H9 (cell line): ENCODE data around the gene CSMD2. TPM values are rescaled to one million over a fixed set of nuclear protein-coding genes. Genes with fewer than 3 reads are reported as not detected.

ENCODE experiments used
- DNase-seq: peaks from one replicate; pipeline ENCODE4 v3.0.0-alpha.2; 2017
- H2AFZ ChIP-seq: one replicate; pipeline ENCODE4 v1.6.1; 2013; ENCODE audit warnings: mild to moderate bottlenecking, low read length, control low read depth, moderate library complexity
- H2AK5ac ChIP-seq: 2 replicates; pipeline ENCODE4 v1.6.1; 2013; ENCODE audit warnings: low read length, control low read depth, mixed read lengths; ENCODE audit not compliant: insufficient read length
- H2BK120ac ChIP-seq: one replicate; pipeline ENCODE4 v1.6.1; 2013; ENCODE audit warnings: low read depth, mild to moderate bottlenecking, low read length, control low read depth, inconsistent platforms; ENCODE audit not compliant: poor library complexity, severe bottlenecking
- H2BK12ac ChIP-seq: 2 replicates; pipeline ENCODE4 v1.6.1; 2013; ENCODE audit warnings: low read length, control low read depth, mixed read lengths, low read depth; ENCODE audit not compliant: insufficient read length
- H2BK15ac ChIP-seq: 2 replicates; pipeline ENCODE4 v1.6.1; 2013; ENCODE audit warnings: low read depth, low read length, control low read depth
- H2BK20ac ChIP-seq: one replicate; pipeline ENCODE4 v1.6.1; 2013; ENCODE audit warnings: low read depth, mild to moderate bottlenecking, low read length, control low read depth, inconsistent platforms; ENCODE audit not compliant: poor library complexity, severe bottlenecking
- H2BK5ac ChIP-seq: 2 replicates; pipeline ENCODE4 v1.6.1; 2013; ENCODE audit warnings: low read length, control low read depth, mixed read lengths; ENCODE audit not compliant: insufficient read length
- H3K14ac ChIP-seq: 2 replicates; pipeline ENCODE4 v1.6.1; 2013; ENCODE audit warnings: low read length, control low read depth; ENCODE audit not compliant: insufficient read depth
- H3K18ac ChIP-seq: 2 replicates; pipeline ENCODE4 v1.6.1; 2013; ENCODE audit warnings: low read depth, mild to moderate bottlenecking, mixed read lengths, low read length, control low read depth; ENCODE audit not compliant: insufficient read length
- H3K23ac ChIP-seq: 2 replicates; pipeline ENCODE4 v1.6.1; 2013; ENCODE audit warnings: low read length, control low read depth, mixed read lengths, low read depth; ENCODE audit not compliant: insufficient read length
- H3K23me2 ChIP-seq: 2 replicates; pipeline ENCODE4 v1.6.1; 2013; ENCODE audit warnings: low read depth, mild to moderate bottlenecking, mixed read lengths, low read length, control low read depth; ENCODE audit not compliant: insufficient read length, poor library complexity, severe bottlenecking
- H3K27ac ChIP-seq: 2 replicates; pipeline ENCODE4 v1.5.1; 2013; ENCODE audit warnings: low read length, control low read depth, mixed read lengths, low read depth; ENCODE audit not compliant: insufficient read length
- H3K27me3 ChIP-seq: 2 replicates; pipeline ENCODE4 v1.6.1; 2013; ENCODE audit warnings: low read length, control low read depth, inconsistent platforms; ENCODE audit not compliant: insufficient read depth
- H3K4ac ChIP-seq: 2 replicates; pipeline ENCODE4 v1.6.1; 2013; ENCODE audit warnings: low read depth, mild to moderate bottlenecking, control low read depth, inconsistent platforms, low read length, moderate library complexity
- H3K4me1 ChIP-seq: 2 replicates; pipeline ENCODE4 v1.6.1; 2013; ENCODE audit warnings: low read length, control low read depth, inconsistent platforms; ENCODE audit not compliant: insufficient read depth
- H3K4me2 ChIP-seq: 2 replicates; pipeline ENCODE4 v1.6.1; 2013; ENCODE audit warnings: low read length, control low read depth, mixed read lengths; ENCODE audit not compliant: insufficient read length, insufficient read depth
- H3K56ac ChIP-seq: 2 replicates; pipeline ENCODE4 v1.6.1; 2013; ENCODE audit warnings: low read depth, mild to moderate bottlenecking, mixed read lengths, low read length, control low read depth; ENCODE audit not compliant: insufficient read length
- H3K79me1 ChIP-seq: 2 replicates; pipeline ENCODE4 v1.6.1; 2013; ENCODE audit warnings: low read depth, mild to moderate bottlenecking, moderate library complexity, low read length, control low read depth, inconsistent platforms; ENCODE audit not compliant: insufficient read depth, poor library complexity, severe bottlenecking
- H3K79me2 ChIP-seq: 2 replicates; pipeline ENCODE4 v1.6.1; 2013; ENCODE audit warnings: low read length, control low read depth, inconsistent platforms; ENCODE audit not compliant: insufficient read depth
- H3K9ac ChIP-seq: 2 replicates; pipeline ENCODE4 v1.6.1; 2013; ENCODE audit warnings: low read length, control low read depth, mixed read lengths; ENCODE audit not compliant: insufficient read length; ENCODE audit errors: extremely low read depth
- H3K9me3 ChIP-seq: one replicate; pipeline ENCODE4 v1.6.1; 2013; ENCODE audit warnings: low read depth, low read length, inconsistent platforms; ENCODE audit not compliant: control insufficient read depth
- H3T11ph ChIP-seq: one replicate; pipeline ENCODE4 v1.6.1; 2013; ENCODE audit warnings: mild to moderate bottlenecking, low read length, control low read depth, inconsistent platforms
- H4K20me1 ChIP-seq: one replicate; pipeline ENCODE4 v1.6.1; 2013; ENCODE audit not compliant: control insufficient read depth, insufficient read length, insufficient read depth
- H4K5ac ChIP-seq: 2 replicates; pipeline ENCODE4 v1.6.1; 2013; ENCODE audit warnings: low read depth, mild to moderate bottlenecking, mixed read lengths, low read length, control low read depth; ENCODE audit not compliant: insufficient read length
- H4K8ac ChIP-seq: replicated peaks from 2 replicates; pipeline ENCODE4 v1.6.1; 2013; ENCODE audit warnings: low read length, control low read depth, mixed read lengths, low read depth; ENCODE audit not compliant: insufficient read length
- H4K91ac ChIP-seq: 2 replicates; pipeline ENCODE4 v1.6.1; 2013; ENCODE audit warnings: low read depth, mild to moderate bottlenecking, moderate library complexity, mixed read lengths, low read length, control low read depth; ENCODE audit not compliant: insufficient read length
- H3K27ac Mint-ChIP-seq, 3 experiments: 2 replicates in 2 of 3; 3 replicates in 1 of 3; pipeline ENCODE4 v1.8.0; 2020 to 2021; ENCODE audit warnings: mixed read lengths in 3 of 3, mild to moderate bottlenecking in 1 of 3, moderate library complexity in 1 of 3
- H3K27me3 Mint-ChIP-seq: 2 replicates; pipeline ENCODE4 v1.8.0; 2021; ENCODE audit warnings: low read depth, mild to moderate bottlenecking, moderate library complexity, mixed read lengths
- H3K36me3 Mint-ChIP-seq, 3 experiments: 2 replicates in 2 of 3; 3 replicates in 1 of 3; pipeline ENCODE4 v1.8.0; 2020 to 2021; ENCODE audit warnings: low read depth in 3 of 3, mixed read lengths in 3 of 3; ENCODE audit not compliant: insufficient read depth in 1 of 3
- H3K4me1 Mint-ChIP-seq, 2 experiments: 2 replicates each; pipeline ENCODE4 v1.8.0; 2020; ENCODE audit warnings: mixed read lengths in 2 of 2
- H3K4me3 Mint-ChIP-seq, 2 experiments: 2 replicates in 1 of 2; 3 replicates in 1 of 2; pipeline ENCODE4 v1.8.0; 2020 to 2021; ENCODE audit warnings: mild to moderate bottlenecking in 2 of 2, mixed read lengths in 2 of 2, moderate library complexity in 1 of 2
- H3K9me3 Mint-ChIP-seq, 2 experiments: 2 replicates in 1 of 2; 3 replicates in 1 of 2; pipeline ENCODE4 v1.8.0; 2020; ENCODE audit warnings: mild to moderate bottlenecking in 2 of 2, mixed read lengths in 2 of 2, moderate library complexity in 1 of 2
- WGBS: extraction: QIAGEN DNeasy Blood & Tissue Kit; methylation state at CpG from one replicate; pipeline ENCODE4 v1.1.7; 2013; ENCODE audit warnings: missing lambda C conversion rate, low lambda C conversion rate, mixed read lengths; ENCODE audit not compliant: insufficient read length; ENCODE audit errors: extremely low coverage; 5-methylcytosine and 5-hydroxymethylcytosine counted together
- total RNA-seq: library from RNA; stranded (reverse); gene quantifications from 2 replicates; pipeline ENCODE4 v1.2.1, GENCODE V29; 2021
- TF ChIP-seq, protein P1 (sequence below): fragments of 200-600 bp; sonication (generic); conservative IDR thresholded peaks from 3 replicates; pipeline ENCODE4 v1.8.0; 2021; ENCODE audit warnings: antibody characterized with exemption, mild to moderate bottlenecking

CSMD2 gene
- total RNA-seq, 1 experiment from 2014 or later: 6.4 TPM

DNA sequence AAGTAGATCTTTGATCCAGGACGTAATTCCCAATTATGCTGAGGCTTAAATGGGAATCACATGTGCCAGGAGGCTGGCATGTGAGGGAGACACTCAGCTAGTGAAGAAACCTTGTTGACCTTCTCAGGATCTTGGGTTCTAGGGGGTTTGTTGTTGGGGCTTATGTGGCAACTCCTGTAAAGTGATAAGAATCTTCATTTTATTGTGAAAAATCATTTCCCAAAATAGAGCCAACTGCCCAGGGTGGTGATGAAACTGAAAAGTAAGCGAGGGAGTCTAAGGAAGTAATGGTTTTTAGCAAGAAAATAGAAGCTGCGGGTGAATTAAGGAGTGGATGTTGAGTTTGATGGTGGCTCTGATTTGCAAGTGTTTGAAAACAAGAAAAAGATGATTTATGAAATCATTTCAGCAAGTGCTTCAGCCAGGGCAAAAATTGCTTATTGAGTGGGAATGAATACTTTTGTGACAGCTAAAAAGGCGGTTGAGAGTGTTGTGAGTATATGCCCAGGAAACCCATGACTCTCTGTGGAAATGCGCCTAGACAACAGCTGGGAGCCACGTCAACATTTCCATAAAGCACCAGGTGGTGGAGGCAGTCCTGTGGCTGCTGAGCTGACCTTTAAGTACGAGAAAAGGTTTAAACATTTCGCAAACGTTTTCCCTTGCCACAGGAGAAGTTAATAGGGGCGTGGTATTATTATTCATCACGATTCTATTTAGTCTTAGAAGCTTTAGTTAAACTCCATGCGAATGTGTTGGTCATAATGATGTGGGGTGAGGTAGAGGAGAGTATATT is 198.5 kb downstream of the CSMD2 start:
- H4K91ac ChIP-seq: no peak overlapping the region
- no peak overlapping the region for H3K56ac ChIP-seq
- H4K5ac ChIP-seq: no peak overlapping the region
- Mint-ChIP-seq H3K4me3 (no peak overlapping the region; a peak in 1 of 5 replicates), H3K4me1 (peaks cover 31 to 32% of the 10 kb centered on the region in 2 experiments), H3K27me3 (no peaks in the 10 kb centered on the region), H3K36me3 (peaks cover 2 to 4% (median 4%) of the 10 kb centered on the region in 3 experiments; a peak in 4 of 7 replicates), H3K27ac (0 out of 7 replicates have a peak overlapping the region, but pooled peaks of 1 of the 3 experiments have one; percentile 5), H3K9me3 (no peaks in the 10 kb centered on the region)
- H3K27ac ChIP-seq: no peak overlapping the region
- DNase-seq: no peak
- peaks cover 2% of the 10 kb centered on the region; the same call in 1 of the 2 replicates for H3K4me1 ChIP-seq
- H2AK5ac ChIP-seq: no peak overlapping the region
- no peak overlapping the region for H2BK5ac ChIP-seq
- no peak overlapping the region for H4K8ac ChIP-seq
- no peak overlapping the region for H3K4me2 ChIP-seq
- H2BK15ac ChIP-seq: no peak overlapping the region
- no peak overlapping the region for H2BK20ac ChIP-seq
- H3K79me2 ChIP-seq: no peaks in the 10 kb centered on the region
- H3K14ac ChIP-seq: no peak overlapping the region
- H3K27me3 ChIP-seq: no peaks in the 10 kb centered on the region
- H3K79me1 ChIP-seq: no peaks in the 10 kb centered on the region
- no peak overlapping the region for H3K4ac ChIP-seq
- TF ChIP-seq, protein P1, sequence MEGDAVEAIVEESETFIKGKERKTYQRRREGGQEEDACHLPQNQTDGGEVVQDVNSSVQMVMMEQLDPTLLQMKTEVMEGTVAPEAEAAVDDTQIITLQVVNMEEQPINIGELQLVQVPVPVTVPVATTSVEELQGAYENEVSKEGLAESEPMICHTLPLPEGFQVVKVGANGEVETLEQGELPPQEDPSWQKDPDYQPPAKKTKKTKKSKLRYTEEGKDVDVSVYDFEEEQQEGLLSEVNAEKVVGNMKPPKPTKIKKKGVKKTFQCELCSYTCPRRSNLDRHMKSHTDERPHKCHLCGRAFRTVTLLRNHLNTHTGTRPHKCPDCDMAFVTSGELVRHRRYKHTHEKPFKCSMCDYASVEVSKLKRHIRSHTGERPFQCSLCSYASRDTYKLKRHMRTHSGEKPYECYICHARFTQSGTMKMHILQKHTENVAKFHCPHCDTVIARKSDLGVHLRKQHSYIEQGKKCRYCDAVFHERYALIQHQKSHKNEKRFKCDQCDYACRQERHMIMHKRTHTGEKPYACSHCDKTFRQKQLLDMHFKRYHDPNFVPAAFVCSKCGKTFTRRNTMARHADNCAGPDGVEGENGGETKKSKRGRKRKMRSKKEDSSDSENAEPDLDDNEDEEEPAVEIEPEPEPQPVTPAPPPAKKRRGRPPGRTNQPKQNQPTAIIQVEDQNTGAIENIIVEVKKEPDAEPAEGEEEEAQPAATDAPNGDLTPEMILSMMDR: no peak
- no peak overlapping the region for H2AFZ ChIP-seq
- no peak overlapping the region for H3K9ac ChIP-seq
- no peak overlapping the region for H2BK120ac ChIP-seq
- no peaks in the 10 kb centered on the region for H3K23me2 ChIP-seq
- 100% methylated on average over 2 of the region's 12 CpGs for WGBS
- H3T11ph ChIP-seq: no peak overlapping the region
- no peak overlapping the region for H3K18ac ChIP-seq
- no peaks in the 10 kb centered on the region for H4K20me1 ChIP-seq
- no peak overlapping the region for H2BK12ac ChIP-seq
- H3K9me3 ChIP-seq: no peaks in the 10 kb centered on the region
- no peak overlapping the region for H3K23ac ChIP-seq
